ENCODE results near the gene PSMD3. TPM values are rescaled to one million over a fixed set of nuclear protein-coding genes. Genes with fewer than 3 reads are reported as not detected.

The PSMD3 gene
- polyA plus RNA-seq, 2 of the 4 experiments (the other 2 are of a cell fraction) = 87.7 to 193 TPM

DNA sequence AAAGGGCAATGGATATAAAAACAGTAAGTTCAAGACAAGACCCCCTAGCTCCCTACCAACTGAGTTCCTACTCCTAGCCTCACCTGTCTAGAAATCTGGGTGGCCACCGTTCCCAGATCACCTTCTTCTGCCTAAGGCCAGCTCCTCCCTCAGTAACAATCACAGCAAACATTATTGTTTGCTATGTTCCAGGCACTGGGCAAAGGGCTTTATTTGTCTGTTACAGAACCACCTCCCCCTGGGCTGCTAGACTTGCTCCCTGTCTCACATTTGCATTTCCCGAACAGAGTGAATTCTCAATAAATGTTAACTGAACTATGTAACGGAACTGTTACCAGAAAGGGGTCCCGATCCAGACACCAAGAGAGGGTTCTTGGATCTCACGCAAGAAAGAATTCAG is 46.3 kb upstream of the PSMD3 start:
- ChIA-PET CTCF (interaction anchor here (1.5 kb wide), 1 partner anchor 39 kb away, joined by 3 read pairs; no protein-coding TSS in a partner anchor), POLR2A (no interaction called here)
- peaks cover 13% of the 10 kb centered on the region for H3K4me1 ChIP-seq

DNA sequence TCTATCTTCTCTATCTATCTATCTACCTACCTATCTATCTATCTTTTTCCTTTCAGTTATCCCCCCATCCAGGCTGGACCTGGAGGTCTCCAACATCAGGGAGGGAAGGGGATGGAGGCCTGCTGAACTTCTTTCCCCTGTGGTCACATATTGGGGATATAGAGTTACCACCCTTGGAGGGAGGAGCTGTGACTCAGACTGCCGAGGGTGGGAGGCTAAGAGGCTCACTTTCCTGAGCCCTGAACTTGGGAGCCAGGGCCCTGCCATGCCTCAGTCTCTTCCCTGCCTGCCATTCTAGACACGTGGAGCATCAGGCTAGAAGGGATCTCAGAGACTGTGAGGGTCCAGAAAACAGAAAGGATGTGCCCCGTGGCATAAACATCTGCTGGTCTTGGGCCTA is 44.7 kb upstream of the PSMD3 start:
- TF ChIP-seq SMC3 (IDR thresholded peaks at IDR 0.05) (no peak), TP53 (CRISPR knock-in tag; IDR thresholded peaks at IDR 0.05) (no peak), HOXA7 (CRISPR knock-in tag; IDR thresholded peaks at IDR 0.05) (no peak), POLR2AphosphoS2 (conservative IDR thresholded peaks at IDR 0.05; ENCODE audit: low read length) (no peak), MAZ (IDR thresholded peaks at IDR 0.05; ENCODE audit: borderline replicate concordance, low read depth, low read length) (no peak), TFCP2L1 (CRISPR knock-in tag; IDR thresholded peaks at IDR 0.05) (no peak), ZNF302 (CRISPR knock-in tag; IDR thresholded peaks at IDR 0.05) (no peak), ZSCAN20 (CRISPR knock-in tag; IDR thresholded peaks at IDR 0.05) (no peak), EP300 (IDR thresholded peaks at IDR 0.05) (no peak), RFX5 (IDR thresholded peaks at IDR 0.05) (no peak), HOXB5 (CRISPR knock-in tag; IDR thresholded peaks at IDR 0.05) (no peak), NPAS2 (CRISPR knock-in tag; IDR thresholded peaks at IDR 0.05; ENCODE audit: borderline replicate concordance) (no peak), NFE2L2 (conservative IDR thresholded peaks at IDR 0.05; ENCODE audit: low read length) (no peak), CHD4 (IDR thresholded peaks at IDR 0.05; ENCODE audit: borderline replicate concordance) (no peak)
- TF ChIP-seq, protein P1, sequence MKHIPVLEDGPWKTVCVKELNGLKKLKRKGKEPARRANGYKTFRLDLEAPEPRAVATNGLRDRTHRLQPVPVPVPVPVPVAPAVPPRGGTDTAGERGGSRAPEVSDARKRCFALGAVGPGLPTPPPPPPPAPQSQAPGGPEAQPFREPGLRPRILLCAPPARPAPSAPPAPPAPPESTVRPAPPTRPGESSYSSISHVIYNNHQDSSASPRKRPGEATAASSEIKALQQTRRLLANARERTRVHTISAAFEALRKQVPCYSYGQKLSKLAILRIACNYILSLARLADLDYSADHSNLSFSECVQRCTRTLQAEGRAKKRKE (CRISPR knock-in tag; IDR thresholded peaks at IDR 0.05; ENCODE audit: low read depth) = no peak
- TF ChIP-seq, protein P2, sequence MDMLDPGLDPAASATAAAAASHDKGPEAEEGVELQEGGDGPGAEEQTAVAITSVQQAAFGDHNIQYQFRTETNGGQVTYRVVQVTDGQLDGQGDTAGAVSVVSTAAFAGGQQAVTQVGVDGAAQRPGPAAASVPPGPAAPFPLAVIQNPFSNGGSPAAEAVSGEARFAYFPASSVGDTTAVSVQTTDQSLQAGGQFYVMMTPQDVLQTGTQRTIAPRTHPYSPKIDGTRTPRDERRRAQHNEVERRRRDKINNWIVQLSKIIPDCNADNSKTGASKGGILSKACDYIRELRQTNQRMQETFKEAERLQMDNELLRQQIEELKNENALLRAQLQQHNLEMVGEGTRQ (IDR thresholded peaks at IDR 0.05) = no peak
- TF ChIP-seq, protein P3, sequence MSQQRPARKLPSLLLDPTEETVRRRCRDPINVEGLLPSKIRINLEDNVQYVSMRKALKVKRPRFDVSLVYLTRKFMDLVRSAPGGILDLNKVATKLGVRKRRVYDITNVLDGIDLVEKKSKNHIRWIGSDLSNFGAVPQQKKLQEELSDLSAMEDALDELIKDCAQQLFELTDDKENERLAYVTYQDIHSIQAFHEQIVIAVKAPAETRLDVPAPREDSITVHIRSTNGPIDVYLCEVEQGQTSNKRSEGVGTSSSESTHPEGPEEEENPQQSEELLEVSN (IDR thresholded peaks at IDR 0.05; ENCODE audit: borderline replicate concordance, low read depth) = no peak
- TF ChIP-seq, protein P4, sequence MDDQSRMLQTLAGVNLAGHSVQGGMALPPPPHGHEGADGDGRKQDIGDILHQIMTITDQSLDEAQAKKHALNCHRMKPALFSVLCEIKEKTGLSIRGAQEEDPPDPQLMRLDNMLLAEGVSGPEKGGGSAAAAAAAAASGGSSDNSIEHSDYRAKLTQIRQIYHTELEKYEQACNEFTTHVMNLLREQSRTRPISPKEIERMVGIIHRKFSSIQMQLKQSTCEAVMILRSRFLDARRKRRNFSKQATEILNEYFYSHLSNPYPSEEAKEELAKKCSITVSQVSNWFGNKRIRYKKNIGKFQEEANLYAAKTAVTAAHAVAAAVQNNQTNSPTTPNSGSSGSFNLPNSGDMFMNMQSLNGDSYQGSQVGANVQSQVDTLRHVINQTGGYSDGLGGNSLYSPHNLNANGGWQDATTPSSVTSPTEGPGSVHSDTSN (IDR thresholded peaks at IDR 0.05) = no peak
- TF ChIP-seq, protein P5, sequence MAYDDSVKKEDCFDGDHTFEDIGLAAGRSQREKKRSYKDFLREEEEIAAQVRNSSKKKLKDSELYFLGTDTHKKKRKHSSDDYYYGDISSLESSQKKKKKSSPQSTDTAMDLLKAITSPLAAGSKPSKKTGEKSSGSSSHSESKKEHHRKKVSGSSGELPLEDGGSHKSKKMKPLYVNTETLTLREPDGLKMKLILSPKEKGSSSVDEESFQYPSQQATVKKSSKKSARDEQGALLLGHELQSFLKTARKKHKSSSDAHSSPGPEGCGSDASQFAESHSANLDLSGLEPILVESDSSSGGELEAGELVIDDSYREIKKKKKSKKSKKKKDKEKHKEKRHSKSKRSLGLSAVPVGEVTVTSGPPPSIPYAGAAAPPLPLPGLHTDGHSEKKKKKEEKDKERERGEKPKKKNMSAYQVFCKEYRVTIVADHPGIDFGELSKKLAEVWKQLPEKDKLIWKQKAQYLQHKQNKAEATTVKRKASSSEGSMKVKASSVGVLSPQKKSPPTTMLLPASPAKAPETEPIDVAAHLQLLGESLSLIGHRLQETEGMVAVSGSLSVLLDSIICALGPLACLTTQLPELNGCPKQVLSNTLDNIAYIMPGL (CRISPR knock-in tag; IDR thresholded peaks at IDR 0.05; ENCODE audit: borderline replicate concordance) = no peak
- no peak overlapping the region for H3K27ac ChIP-seq
- ChIA-PET CTCF (interaction anchor here (2.9 kb wide), 1 partner anchor 23 kb away, joined by 11 read pairs; no protein-coding TSS in a partner anchor), POLR2A (no interaction called here)
- H3K9me3 ChIP-seq = no peaks in the 10 kb centered on the region
- no peak overlapping the region for H3K4me2 ChIP-seq
- FAIRE-seq = no peak
- no peak for DNase-seq (ENCODE audit: low read depth in 1 of 2, low spot score in 1 of 2)
- H3K4me3 ChIP-seq = no peak overlapping the region
- ATAC-seq = no peak
- peaks cover 11% of the 10 kb centered on the region for H3K4me1 ChIP-seq
- 59% methylated on average over 3 of the region's 3 CpGs for WGBS (ENCODE audit: missing lambda C conversion rate)

More for the DNA sequence above, 46.3 kb upstream of the PSMD3 start:
- ATAC-seq = no peak
- Histone ChIP-seq H3K4me2 (no peak overlapping the region), H3K27ac (no peak overlapping the region), H3K4me3 (no peak overlapping the region), H3K9me3 (no peaks in the 10 kb centered on the region)
- DNase-seq (ENCODE audit: low read depth in 1 of 2, low spot score in 1 of 2) = no peak
- WGBS (ENCODE audit: missing lambda C conversion rate) = 59% methylated on average over 5 of the region's 5 CpGs
- TF ChIP-seq, protein P6, sequence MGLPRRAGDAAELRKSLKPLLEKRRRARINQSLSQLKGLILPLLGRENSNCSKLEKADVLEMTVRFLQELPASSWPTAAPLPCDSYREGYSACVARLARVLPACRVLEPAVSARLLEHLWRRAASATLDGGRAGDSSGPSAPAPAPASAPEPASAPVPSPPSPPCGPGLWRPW (IDR thresholded peaks at IDR 0.05) = no peak
- no peak for TF ChIP-seq SREBF2 (IDR thresholded peaks at IDR 0.05)
- TF ChIP-seq, protein P3 (IDR thresholded peaks at IDR 0.05; ENCODE audit: borderline replicate concordance, low read depth) = no peak
- FAIRE-seq = no peak
